ENCODE measurements around the gene SLC5A6.

SLC5A6 gene

DNA sequence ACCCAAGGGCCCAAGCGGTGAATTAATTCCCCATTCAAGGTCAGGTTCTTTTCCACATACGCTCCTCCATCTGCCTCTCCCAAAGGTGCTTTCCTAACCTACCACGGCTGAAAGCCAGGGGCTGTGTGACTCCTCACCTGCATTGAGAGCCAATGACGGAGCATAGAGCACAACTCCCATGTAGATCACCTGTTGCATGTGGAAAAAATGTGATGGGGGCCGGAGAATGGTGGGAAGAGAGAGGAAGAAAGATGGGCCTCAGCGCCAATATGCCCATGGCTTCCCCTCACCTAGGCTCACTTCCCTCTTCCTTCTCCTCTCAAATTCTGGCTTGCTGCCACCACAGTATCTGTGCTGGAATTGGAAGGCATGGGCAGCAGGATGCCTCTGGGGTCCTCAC is 5.7 kb downstream of the SLC5A6 start:
- Histone ChIP-seq H3K4me1 (ENCODE audit: control insufficient read depth, insufficient read depth, low read length) (0 out of 2 replicates have a peak, but pooled peaks cover 2% of the 10 kb centered on the region), H3K36me3 (ENCODE audit: control insufficient read depth in 2 of 2, insufficient read depth in 1 of 2, low read length in 2 of 2) (peaks cover 0 to 85% of the 10 kb centered on the region in 2 experiments; a peak in 2 of 3 replicates), H3K27ac (ENCODE audit: extremely low read depth, low read depth, low read length) (no peak overlapping the region), H3K9me3 (ENCODE audit: control insufficient read depth, insufficient read depth, low read depth, low read length) (no peaks in the 10 kb centered on the region), H3K4me3 (ENCODE audit: low read depth, low read length) (no peak overlapping the region)
- peak; percentile 86 for TF ChIP-seq SCRT1 (tag by site-specific recombination; IDR thresholded peaks at IDR 0.05; ENCODE audit: borderline replicate concordance)
- no peak for TF ChIP-seq ZNF175 (tag by site-specific recombination; IDR thresholded peaks at IDR 0.05)
- peak; percentile 97 for TF ChIP-seq SCRT2 (tag by site-specific recombination; IDR thresholded peaks at IDR 0.05)
- TF ChIP-seq ZNF37A (tag by site-specific recombination; IDR thresholded peaks at IDR 0.05) = no peak
- ChIA-PET CTCF (interaction anchor here (0.6 to 1.3 kb wide), 2 partner anchors 15 to 41 kb away, joined by 3 to 4 read pairs; no protein-coding TSS in a partner anchor), POLR2A (no interaction called here)

DNA sequence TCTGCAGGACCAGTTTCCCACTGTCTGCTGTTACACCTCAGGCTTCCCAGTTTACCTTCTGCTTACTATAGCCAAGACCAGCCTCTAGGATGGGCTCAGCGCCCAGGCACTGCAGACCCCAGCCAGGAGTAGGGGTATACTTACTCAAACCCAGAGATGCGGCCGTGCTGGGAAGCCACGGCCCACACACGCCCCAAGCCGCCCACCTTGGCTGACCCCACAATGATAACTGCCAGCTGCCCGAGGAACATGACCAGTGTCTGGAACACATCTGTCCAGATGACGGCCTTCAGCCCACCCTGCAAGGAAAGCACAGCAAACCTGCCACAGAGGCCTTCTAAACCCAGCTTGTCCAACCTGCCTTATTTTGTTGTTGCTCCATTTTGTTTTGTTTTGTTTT is 6.9 kb downstream of the SLC5A6 start:
- H3K4me3 ChIP-seq (ENCODE audit: low read depth, low read length) = no peak overlapping the region
- ChIA-PET CTCF (interaction anchor here (1.3 kb wide), 2 partner anchors 12 to 14 kb away, joined by 4 read pairs; partner anchors contain the start of gene CAD), POLR2A (no interaction called here)
- H3K36me3 ChIP-seq (ENCODE audit: control insufficient read depth in 2 of 2, insufficient read depth in 1 of 2, low read length in 2 of 2) = peaks cover 0 to 90% of the 10 kb centered on the region in 2 experiments; a peak in 2 of 3 replicates
- TF ChIP-seq, protein P1, sequence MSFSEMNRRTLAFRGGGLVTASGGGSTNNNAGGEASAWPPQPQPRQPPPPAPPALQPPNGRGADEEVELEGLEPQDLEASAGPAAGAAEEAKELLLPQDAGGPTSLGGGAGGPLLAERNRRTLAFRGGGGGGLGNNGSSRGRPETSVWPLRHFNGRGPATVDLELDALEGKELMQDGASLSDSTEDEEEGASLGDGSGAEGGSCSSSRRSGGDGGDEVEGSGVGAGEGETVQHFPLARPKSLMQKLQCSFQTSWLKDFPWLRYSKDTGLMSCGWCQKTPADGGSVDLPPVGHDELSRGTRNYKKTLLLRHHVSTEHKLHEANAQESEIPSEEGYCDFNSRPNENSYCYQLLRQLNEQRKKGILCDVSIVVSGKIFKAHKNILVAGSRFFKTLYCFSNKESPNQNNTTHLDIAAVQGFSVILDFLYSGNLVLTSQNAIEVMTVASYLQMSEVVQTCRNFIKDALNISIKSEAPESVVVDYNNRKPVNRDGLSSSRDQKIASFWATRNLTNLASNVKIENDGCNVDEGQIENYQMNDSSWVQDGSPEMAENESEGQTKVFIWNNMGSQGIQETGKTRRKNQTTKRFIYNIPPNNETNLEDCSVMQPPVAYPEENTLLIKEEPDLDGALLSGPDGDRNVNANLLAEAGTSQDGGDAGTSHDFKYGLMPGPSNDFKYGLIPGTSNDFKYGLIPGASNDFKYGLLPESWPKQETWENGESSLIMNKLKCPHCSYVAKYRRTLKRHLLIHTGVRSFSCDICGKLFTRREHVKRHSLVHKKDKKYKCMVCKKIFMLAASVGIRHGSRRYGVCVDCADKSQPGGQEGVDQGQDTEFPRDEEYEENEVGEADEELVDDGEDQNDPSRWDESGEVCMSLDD (tag by site-specific recombination; IDR thresholded peaks at IDR 0.05) = no peak
- TF ChIP-seq ZNF555 (tag by site-specific recombination; conservative IDR thresholded peaks at IDR 0.05) (no peak), ZNF10 (tag by site-specific recombination; IDR thresholded peaks at IDR 0.05) (no peak), ZFHX2 (tag by site-specific recombination; conservative IDR thresholded peaks at IDR 0.05) (no peak), ZNF768 (tag by site-specific recombination; IDR thresholded peaks at IDR 0.05) (no peak), ZNF660 (tag by site-specific recombination; IDR thresholded peaks at IDR 0.05) (no peak), KLF8 (tag by site-specific recombination; IDR thresholded peaks at IDR 0.05) (no peak), KLF7 (tag by site-specific recombination; IDR thresholded peaks at IDR 0.05; ENCODE audit: borderline replicate concordance) (no peak), HOXD13 (CRISPR knock-in tag; IDR thresholded peaks at IDR 0.05; ENCODE audit: borderline replicate concordance) (no peak), SP3 (tag by site-specific recombination; IDR thresholded peaks at IDR 0.05) (no peak), ZNF169 (tag by site-specific recombination; IDR thresholded peaks at IDR 0.05) (no peak), ZNF677 (tag by site-specific recombination; IDR thresholded peaks at IDR 0.05) (no peak), ZNF76 (tag by site-specific recombination; IDR thresholded peaks at IDR 0.05; ENCODE audit: borderline replicate concordance, low read depth) (no peak), ZNF202 (tag by site-specific recombination; IDR thresholded peaks at IDR 0.05; ENCODE audit: borderline replicate concordance) (no peak)
- TF ChIP-seq, protein P2, sequence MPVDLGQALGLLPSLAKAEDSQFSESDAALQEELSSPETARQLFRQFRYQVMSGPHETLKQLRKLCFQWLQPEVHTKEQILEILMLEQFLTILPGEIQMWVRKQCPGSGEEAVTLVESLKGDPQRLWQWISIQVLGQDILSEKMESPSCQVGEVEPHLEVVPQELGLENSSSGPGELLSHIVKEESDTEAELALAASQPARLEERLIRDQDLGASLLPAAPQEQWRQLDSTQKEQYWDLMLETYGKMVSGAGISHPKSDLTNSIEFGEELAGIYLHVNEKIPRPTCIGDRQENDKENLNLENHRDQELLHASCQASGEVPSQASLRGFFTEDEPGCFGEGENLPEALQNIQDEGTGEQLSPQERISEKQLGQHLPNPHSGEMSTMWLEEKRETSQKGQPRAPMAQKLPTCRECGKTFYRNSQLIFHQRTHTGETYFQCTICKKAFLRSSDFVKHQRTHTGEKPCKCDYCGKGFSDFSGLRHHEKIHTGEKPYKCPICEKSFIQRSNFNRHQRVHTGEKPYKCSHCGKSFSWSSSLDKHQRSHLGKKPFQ (tag by site-specific recombination; IDR thresholded peaks at IDR 0.05) = no peak
- TF ChIP-seq, protein P3, sequence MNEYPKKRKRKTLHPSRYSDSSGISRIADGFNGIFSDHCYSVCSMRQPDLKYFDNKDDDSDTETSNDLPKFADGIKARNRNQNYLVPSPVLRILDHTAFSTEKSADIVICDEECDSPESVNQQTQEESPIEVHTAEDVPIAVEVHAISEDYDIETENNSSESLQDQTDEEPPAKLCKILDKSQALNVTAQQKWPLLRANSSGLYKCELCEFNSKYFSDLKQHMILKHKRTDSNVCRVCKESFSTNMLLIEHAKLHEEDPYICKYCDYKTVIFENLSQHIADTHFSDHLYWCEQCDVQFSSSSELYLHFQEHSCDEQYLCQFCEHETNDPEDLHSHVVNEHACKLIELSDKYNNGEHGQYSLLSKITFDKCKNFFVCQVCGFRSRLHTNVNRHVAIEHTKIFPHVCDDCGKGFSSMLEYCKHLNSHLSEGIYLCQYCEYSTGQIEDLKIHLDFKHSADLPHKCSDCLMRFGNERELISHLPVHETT (tag by site-specific recombination; IDR thresholded peaks at IDR 0.05) = no peak
- TF ChIP-seq, protein P4, sequence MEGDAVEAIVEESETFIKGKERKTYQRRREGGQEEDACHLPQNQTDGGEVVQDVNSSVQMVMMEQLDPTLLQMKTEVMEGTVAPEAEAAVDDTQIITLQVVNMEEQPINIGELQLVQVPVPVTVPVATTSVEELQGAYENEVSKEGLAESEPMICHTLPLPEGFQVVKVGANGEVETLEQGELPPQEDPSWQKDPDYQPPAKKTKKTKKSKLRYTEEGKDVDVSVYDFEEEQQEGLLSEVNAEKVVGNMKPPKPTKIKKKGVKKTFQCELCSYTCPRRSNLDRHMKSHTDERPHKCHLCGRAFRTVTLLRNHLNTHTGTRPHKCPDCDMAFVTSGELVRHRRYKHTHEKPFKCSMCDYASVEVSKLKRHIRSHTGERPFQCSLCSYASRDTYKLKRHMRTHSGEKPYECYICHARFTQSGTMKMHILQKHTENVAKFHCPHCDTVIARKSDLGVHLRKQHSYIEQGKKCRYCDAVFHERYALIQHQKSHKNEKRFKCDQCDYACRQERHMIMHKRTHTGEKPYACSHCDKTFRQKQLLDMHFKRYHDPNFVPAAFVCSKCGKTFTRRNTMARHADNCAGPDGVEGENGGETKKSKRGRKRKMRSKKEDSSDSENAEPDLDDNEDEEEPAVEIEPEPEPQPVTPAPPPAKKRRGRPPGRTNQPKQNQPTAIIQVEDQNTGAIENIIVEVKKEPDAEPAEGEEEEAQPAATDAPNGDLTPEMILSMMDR (tag by site-specific recombination; IDR thresholded peaks at IDR 0.05) = no peak
- TF ChIP-seq, protein P5, sequence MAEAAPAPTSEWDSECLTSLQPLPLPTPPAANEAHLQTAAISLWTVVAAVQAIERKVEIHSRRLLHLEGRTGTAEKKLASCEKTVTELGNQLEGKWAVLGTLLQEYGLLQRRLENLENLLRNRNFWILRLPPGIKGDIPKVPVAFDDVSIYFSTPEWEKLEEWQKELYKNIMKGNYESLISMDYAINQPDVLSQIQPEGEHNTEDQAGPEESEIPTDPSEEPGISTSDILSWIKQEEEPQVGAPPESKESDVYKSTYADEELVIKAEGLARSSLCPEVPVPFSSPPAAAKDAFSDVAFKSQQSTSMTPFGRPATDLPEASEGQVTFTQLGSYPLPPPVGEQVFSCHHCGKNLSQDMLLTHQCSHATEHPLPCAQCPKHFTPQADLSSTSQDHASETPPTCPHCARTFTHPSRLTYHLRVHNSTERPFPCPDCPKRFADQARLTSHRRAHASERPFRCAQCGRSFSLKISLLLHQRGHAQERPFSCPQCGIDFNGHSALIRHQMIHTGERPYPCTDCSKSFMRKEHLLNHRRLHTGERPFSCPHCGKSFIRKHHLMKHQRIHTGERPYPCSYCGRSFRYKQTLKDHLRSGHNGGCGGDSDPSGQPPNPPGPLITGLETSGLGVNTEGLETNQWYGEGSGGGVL (tag by site-specific recombination; IDR thresholded peaks at IDR 0.05) = no peak
- TF ChIP-seq, protein P6, sequence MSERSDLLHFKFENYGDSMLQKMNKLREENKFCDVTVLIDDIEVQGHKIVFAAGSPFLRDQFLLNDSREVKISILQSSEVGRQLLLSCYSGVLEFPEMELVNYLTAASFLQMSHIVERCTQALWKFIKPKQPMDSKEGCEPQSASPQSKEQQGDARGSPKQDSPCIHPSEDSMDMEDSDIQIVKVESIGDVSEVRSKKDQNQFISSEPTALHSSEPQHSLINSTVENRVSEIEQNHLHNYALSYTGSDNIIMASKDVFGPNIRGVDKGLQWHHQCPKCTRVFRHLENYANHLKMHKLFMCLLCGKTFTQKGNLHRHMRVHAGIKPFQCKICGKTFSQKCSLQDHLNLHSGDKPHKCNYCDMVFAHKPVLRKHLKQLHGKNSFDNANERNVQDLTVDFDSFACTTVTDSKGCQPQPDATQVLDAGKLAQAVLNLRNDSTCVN (tag by site-specific recombination; optimal IDR thresholded peaks at IDR 0.05) = no peak
- no peaks in the 10 kb centered on the region for H3K4me1 ChIP-seq (ENCODE audit: control insufficient read depth, insufficient read depth, low read length)
- H3K9me3 ChIP-seq (ENCODE audit: control insufficient read depth, insufficient read depth, low read depth, low read length) = no peaks in the 10 kb centered on the region
- no peak overlapping the region for H3K27ac ChIP-seq (ENCODE audit: extremely low read depth, low read depth, low read length)
